T-helper 2 cell (primary cell): ENCODE results near the gene GADD45B.
"Not testable (repeated sequence)": the region's sequence is repeated elsewhere in the genome, so short reads cannot be mapped to it uniquely, and the experiment has no call there.

Experiments used
- DNase-seq, 5 experiments: peaks; one replicate each; pipeline versions ENCODE4 v3.0.0 to v3.0.0-alpha.2; 2012 to 2022

Gene GADD45B

DNA sequence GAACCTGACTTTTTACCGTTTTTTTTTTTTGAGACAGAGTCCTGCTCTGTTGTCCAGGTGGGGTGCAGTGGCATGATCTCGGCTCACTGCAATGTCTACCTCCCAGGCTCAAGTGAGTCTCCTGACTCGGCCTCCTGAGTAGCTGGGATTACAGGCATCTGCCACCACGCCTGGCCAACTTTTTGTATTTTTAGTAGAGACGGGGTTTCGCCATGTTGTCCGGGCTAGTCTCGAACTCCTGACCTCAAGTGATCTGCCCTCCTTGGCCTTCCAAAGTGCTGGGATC is 6.1 kb upstream of the GADD45B start:
- DNase-seq, result not testable (repeated sequence)

- DNase-seq, result peak; percentile 75 to 83 (median 79)
Measured at GRCh38 chr19:2474232-2475017, 1.5 kb upstream of the GADD45B start.

DNA sequence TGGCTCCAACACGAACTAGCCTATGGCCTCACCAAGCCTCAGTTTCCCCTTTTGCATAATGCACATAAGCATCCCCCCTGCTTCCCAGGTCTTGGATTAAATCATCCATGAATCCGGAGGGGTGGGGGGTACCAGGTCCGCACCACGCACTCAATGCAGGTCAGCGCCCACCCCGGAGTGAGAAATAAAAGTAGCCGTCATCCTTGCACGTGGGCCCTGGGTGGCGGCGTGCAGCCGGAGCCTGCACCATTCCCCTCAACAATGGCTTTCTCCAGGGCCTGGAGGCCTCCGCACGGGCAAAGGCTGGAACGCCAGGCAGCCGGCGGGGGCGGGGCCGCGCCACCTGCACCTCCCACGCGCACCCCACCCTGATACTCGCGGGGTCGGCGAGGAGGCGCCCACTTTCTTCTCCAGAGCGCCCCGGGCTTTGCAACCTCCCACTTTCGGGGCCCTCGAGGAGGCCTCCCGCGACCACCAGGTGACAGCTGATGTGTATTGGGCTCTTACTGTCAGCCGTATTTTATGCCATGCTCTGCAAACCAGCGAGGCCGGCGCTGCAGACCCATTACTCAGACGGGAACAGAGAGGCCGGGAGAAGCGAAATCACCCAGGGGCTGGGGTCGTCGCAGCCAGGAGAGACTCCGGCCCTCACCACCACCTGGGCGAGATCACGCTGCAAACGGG is 767 bp upstream of the GADD45B start:
- DNase-seq, result peak in 4 of 5 experiments; percentile 40 to 68 (median 47)

DNA sequence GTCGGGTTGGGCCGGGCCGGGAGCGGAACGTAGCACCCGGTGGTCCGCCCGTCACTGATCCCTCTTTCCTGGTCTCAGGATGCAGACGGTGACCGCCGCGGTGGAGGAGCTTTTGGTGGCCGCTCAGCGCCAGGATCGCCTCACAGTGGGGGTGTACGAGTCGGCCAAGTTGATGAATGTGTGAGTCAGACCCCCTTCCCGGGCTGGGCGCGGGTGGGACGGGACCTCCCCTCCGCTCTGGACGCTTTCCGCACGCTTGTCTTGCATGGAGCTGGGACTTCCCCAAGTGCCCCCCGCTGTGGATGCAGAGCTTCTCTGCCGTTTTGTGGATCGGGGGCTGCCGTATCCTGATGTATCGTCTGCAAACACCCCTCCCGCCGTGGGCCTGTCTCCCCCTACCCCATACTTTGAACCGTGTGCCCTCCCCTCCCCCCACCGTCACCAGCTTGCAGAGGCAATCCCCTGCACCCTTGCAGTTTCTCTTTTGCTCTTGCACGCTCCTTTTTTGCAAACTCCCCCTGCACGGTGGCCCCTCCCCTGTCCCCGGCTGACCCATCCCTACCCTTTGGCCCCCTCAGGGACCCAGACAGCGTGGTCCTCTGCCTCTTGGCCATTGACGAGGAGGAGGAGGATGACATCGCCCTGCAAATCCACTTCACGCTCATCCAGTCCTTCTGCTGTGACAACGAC is 669 bp downstream of the GADD45B start:
- DNase-seq, result peak; percentile 29 to 71 (median 45)

DNA sequence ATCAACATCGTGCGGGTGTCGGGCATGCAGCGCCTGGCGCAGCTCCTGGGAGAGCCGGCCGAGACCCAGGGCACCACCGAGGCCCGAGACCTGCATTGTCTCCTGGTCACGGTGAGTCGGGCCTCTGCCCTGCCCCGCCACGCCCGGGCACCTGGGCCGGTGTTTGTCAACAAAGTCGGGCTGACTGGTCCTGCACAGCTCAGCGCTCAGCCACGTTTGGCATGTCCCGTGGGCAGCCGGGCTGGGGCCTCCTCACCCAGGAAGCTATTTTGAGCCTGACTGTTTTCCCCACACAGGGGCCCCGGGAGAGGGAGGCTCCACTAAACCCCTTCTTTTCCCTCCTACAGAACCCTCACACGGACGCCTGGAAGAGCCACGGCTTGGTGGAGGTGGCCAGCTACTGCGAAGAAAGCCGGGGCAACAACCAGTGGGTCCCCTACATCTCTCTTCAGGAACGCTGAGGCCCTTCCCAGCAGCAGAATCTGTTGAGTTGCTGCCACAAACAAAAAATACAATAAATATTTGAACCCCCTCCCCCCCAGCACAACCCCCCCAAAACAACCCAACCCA is 1.3 kb downstream of the GADD45B start:
- peak in 1 of 5 experiments; percentile 15 for DNase-seq

GRCh38 chr19:2477732-2478191 is 1.8 kb downstream of the GADD45B start:
- DNase-seq, result peak in 3 of 5 experiments; percentile 17 to 35 (median 34)

GRCh38 chr19:2478278-2478755 is 2.4 kb downstream of the GADD45B start:
- peak in 4 of 5 experiments; percentile 26 to 75 (median 54) for DNase-seq

DNA sequence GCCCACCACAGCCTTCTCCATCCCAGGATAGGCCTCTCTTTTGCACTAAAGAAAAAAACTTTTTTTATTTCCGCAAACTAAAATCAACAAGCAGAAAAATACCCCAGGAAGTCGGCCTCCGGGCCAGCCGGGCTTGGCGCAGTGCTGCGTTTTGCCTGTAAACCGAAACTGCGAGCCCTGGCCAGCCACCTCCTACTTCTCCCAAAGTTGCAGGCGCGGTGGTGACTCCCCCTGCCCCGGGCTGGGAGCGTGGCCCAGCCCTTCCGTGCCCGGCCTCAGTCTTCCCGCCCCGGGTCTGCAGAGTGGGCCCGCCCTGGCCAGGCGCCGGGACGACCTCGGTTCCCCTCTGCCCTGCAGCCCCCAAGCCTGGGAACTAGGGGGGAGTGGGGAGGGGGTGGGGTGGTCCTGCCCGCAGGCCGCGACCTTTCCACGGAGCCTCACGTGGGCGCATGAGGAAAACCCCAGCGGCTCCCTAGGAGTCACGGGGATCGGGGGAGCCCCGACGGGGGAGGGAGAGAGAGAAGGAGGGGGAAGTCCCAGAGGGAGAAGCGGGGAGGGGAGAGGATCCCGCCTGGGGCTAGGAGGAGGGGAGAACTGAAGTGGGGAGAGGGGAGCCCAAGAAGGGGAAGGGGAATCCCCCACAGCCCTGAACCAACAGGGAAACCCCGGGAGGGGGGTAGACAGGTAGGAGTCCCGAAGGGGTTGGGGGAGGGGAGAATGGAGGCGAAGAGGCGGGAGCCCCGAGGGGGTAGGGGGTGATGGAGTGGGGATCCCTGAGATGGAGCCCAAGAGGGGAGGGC is 3.0 kb downstream of the GADD45B start:
- DNase-seq, result peak; percentile 37 to 68 (median 55)

DNA sequence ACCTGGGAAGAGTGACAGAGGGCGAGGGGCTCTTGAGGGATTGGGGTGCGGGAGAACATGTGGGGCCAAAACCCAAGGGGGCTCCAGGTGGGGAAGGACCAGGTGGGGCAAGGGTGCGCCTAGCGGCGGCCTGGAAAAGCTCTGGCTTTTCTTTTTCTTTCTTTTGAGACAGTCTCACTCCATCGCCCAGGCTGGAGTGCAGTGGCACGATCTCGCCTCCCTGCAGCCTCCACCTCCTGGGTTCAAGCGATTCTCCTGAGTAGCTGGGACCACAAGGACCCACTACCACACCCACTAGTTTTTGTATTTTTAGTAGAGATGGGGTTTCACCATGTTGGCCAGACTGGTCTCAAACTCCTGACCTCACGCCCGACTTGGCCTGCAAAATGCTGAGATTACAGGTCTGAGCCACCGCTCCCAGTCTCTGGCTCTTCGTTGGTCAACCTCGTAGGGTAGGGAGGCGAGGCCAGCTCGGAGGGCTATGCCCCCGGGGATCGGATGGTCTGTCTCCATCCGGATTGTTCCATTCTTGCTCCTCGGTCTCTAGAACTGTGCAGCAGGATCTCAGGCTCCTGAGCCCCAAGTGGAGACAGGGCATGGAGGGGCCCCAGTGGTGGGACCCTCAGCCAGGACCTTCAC is 3.7 kb downstream of the GADD45B start:
- DNase-seq, result no peak

DNA sequence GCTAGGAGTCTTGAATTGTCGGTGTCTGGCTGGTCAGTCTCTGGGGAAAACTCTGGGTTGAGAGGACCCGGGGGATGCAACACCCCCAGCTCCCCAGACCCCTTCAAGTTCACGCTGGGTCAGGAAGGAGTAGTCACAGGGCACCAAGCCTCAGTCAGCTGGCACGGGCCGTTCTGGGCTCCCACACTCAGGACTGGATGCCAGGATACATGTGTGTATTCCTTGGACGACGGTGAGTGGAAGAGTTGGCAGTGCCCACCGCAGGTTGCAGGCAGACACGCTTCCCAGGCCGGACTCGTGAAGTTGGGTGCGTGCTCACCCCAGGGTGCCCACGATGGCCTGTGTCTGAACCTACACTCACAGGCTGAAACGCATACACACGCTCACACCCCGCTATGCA is 5.5 kb downstream of the GADD45B start:
- DNase-seq, result no peak

DNA sequence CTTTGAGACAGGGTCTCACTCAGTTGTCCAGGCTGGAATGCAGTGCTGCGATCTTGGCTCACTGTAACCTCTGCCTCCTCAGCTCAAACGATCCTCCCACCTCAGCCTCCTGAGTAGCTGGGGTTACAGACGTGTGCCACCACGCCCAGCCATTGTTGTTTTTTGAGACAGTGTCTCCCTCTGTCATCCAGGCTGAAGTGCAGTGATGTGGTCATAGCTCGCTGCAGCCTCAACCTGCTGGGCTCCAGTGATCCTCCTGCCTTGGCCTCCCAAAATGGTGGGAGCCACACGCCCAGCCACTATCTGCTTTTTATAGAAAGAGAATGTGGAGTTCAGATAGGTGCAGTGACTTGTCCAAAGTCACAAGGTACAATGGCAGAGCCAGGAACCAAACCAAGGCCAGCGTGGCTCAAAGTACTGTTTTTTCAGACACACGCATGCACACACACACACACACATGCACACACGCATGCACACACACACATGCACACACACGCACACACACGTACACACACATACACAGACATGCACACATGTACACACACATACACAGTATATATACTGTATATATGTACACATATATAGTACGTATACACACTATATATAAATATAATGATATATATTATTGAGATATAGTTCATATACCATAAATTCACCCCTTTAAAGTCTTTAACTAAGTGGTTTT is 6.6 kb downstream of the GADD45B start:
- no peak for DNase-seq

GRCh38 chr19:2483084-2483483 is 7.2 kb downstream of the GADD45B start:
- DNase-seq, result no peak

DNA sequence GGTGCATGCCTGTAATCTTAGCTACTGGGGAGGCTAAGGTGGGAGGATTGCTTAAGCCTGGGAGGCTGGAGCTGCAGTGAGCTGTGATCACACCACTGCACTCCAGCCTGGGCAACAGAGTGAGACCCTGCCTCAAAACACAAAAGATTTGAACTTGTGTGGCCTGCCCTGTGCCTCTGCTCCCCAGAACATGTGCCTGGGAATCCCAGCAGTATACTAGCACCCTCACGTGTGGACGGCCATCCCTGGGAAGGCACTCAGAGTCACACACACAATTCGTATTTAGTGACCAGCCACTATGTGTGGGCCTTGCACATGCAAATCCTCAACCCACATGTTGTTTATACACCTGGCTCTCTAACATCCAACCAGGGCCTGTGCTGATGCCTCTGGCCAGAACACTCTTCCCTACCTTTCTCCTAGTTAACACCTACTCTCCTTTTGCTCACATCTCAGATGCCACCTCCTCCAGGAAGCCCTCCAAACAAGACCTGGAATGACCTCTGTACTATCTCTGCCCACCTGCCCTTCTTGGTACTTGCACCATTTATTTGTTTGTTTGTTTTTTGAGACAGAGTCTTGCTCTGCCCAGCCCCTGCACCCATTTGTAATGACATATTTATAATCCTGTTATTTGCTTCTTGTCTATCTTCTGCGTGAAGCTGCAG is 7.7 kb downstream of the GADD45B start:
- DNase-seq, result no peak

DNA sequence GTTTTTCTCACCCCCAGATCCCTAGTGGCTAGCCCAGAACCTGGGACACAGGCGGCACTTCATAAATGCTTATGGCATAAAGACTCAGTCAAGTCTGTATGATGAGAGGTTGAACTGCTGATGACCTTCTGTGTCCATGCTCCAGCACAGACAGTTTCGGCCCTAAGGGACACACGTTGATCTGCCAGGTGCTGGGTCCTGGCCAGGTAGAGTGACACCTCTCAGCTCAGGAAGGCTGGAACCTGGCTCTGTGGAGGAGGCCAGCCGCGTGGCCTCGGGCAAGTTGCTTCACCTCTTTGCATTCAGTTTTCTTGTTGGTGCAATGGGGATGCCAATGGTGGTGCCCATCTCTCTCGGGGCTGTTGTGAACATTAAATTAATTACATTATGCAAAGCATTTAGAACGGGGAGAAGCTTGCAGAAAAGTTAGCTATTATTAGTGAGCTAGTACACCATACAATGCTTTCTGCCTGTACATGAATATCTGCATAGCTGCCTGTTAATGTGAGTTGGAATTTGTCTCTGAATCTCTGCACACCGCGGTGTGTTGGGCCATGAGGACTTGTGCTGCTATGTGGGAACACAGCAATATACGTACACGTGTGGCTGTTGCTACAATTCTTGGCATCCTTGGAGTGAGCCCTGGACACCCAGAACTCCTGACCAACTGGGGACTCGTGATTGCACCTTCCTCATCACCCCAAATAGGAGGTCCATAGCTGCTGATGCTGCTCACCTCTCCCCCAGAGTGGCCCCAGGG is 8.4 kb downstream of the GADD45B start:
- DNase-seq, result no peak

DNA sequence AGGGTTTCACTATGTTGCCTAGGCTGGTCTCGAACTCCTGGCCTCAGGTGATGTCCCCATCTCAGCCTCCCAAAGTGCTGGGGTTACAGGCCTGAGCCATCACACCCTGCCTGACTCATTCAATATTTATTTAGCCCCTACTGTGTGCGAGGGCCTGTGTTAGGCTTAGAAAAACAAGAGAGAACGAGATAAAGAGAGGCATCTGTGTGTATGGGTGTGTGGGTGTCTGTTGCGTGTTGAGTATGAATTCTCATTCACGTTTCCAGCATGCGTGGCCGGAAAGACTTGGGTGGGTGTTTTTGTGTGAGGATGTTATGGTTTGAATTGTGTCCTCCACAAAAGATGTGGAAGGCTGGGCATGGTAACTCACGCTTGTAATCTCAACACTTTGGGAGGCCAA is 9.5 kb downstream of the GADD45B start:
- DNase-seq, result no peak

DNA sequence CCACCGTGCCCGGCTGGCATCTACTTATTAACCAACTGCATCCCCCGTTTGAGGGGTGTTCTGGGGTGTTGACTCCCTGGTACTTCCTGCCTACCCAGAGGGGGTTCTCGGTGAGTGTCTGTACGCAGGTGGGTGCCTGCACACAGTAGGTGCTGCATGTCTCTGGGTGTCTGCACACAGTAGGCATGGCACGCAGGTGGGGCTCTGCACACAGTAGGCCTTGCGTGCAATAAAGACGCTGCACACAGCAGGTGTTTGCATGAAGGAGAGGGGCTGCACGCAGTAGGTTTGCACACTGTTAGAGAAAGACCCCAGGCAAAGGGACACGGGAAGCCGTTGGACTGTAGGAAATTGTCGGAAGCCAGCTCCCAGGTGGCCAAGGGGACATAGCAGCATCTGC is 11.2 kb downstream of the GADD45B start:
- DNase-seq, result no peak

DNA sequence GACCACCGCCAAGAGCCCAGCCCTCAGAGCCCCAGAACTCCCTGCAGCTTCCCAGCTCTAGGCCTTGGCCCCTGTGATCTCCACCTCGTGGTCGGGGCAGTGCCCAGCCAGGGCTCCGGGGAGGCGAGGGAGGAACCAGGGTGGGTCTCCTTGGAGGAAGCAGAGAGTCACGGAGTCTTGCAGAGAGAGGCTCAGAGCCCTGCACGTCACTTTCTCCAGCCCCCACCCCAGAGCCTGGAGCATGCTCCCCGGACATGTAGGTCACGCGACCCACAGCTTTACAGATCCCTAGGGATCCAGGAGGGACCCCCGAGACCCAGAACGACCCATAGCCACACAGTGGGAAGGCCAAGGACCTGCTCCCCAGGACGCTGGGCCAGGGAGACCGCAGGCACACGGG is 11.9 kb downstream of the GADD45B start:
- no peak for DNase-seq

GRCh38 chr19:2488405-2488941 is 12.5 kb downstream of the GADD45B start:
- DNase-seq, result no peak

- DNase-seq, result peak in 1 of 5 experiments; percentile 24
Measured at GRCh38 chr19:2488942-2489731, 13.2 kb downstream of the GADD45B start.
